Neuron (in vitro differentiated cells): ENCODE results near the gene SMYD2.

Source experiments
- H2AFZ ChIP-seq: one replicate; pipeline ENCODE4 v1.6.1; 2013; ENCODE audit warnings: low read depth, mild to moderate bottlenecking, inconsistent platforms, low read length, moderate library complexity
- H3K27me3 ChIP-seq: one replicate; pipeline ENCODE4 v1.6.1; 2013; ENCODE audit warnings: low read length; ENCODE audit not compliant: insufficient read depth
- H3K36me3 ChIP-seq: one replicate; pipeline ENCODE4 v1.6.1; 2013; ENCODE audit warnings: low read length; ENCODE audit not compliant: insufficient read depth
- H3K4me1 ChIP-seq: one replicate; pipeline ENCODE4 v1.6.1; 2013; ENCODE audit warnings: low read length; ENCODE audit not compliant: insufficient read depth
- H3K4me3 ChIP-seq: 2 replicates; pipeline ENCODE4 v1.5.1; 2013; ENCODE audit warnings: mild to moderate bottlenecking, low read length, moderate library complexity
- H3K9me3 ChIP-seq: one replicate; pipeline ENCODE4 v1.6.1; 2013; ENCODE audit warnings: low read length

Gene SMYD2

DNA sequence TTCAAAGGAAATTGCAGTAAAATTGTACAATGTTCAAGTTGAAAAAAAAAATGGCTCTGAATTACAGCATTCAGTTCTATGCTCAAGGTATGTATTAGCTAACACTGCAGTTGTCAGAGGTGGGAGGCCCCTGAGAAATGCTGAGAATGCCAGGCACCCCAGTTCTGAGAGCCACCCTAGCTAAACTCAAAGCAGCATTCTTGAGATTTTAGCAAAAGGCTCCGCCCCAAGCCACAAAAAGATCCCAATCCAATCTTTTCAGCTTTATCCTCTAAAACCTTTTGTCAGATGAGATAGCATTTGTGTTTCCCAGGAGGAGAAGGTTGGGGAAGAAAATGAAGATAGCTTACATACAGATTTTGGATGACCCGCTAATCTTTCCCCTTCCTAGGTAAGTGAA is 68.8 kb downstream of the SMYD2 start:
- no peak overlapping the region for H3K4me3 ChIP-seq
- peaks cover 3% of the 10 kb centered on the region for H3K9me3 ChIP-seq
- no peaks in the 10 kb centered on the region for H3K27me3 ChIP-seq
- no peak overlapping the region for H2AFZ ChIP-seq
- no peaks in the 10 kb centered on the region for H3K36me3 ChIP-seq
- no peaks in the 10 kb centered on the region for H3K4me1 ChIP-seq

DNA sequence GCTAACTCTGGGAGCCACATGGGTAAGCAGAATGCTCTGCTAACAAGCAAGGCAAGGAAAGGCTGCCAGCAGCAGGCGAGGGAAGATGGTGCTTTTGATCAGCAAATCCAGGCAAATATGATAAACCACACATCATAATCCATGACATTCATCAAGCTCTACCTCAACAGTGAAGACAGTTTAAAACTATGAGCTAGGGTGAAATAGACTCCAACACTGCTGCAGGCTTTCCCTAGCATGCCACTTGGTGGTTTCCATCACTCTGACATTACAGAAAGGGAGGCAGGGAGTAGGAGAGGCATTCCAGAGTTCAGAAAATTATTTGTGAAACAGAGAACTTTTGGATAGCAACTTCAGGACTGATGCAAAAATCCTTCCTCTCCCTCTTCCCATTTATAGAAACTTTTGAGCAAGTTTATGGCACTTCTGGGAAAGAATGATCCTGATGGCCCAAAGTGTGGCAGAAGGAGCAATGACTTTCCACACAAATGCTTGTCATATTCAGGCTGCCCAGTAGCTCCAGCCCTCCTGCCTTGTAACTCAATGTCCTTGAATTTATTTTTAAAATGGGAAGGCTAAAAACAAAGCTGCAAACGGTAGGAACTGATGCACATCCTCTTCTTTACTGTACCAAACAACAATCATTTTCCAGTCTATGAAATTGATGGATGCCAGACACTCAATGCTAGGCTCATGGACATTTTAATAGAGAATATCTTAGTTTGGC is 70.8 kb downstream of the SMYD2 start:
- Histone ChIP-seq H3K4me3 (no peak overlapping the region), H3K9me3 (no peaks in the 10 kb centered on the region), H2AFZ (no peak overlapping the region), H3K4me1 (no peaks in the 10 kb centered on the region), H3K27me3 (no peaks in the 10 kb centered on the region), H3K36me3 (no peaks in the 10 kb centered on the region)

DNA sequence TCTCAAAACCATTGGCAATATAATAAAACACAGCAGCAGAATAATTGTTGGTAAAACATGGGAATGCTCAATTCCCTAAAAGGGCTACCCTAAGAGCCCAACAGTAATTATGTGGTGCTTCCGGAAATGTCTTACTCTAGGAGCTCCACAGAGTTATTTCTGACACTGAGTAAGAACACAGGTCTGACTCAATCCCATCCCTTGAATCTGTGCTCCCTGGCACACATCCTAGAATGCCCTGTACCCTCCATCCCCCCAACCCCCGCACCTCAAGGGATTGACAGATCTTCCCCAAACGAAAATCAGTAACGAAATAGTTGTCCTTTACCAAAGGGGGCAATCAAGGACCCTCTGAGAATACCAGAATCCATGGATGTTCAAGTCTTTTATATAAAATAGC is 71.9 kb downstream of the SMYD2 start:
- Histone ChIP-seq H3K4me1 (no peaks in the 10 kb centered on the region), H3K36me3 (peaks cover 3% of the 10 kb centered on the region), H2AFZ (no peak overlapping the region)

DNA sequence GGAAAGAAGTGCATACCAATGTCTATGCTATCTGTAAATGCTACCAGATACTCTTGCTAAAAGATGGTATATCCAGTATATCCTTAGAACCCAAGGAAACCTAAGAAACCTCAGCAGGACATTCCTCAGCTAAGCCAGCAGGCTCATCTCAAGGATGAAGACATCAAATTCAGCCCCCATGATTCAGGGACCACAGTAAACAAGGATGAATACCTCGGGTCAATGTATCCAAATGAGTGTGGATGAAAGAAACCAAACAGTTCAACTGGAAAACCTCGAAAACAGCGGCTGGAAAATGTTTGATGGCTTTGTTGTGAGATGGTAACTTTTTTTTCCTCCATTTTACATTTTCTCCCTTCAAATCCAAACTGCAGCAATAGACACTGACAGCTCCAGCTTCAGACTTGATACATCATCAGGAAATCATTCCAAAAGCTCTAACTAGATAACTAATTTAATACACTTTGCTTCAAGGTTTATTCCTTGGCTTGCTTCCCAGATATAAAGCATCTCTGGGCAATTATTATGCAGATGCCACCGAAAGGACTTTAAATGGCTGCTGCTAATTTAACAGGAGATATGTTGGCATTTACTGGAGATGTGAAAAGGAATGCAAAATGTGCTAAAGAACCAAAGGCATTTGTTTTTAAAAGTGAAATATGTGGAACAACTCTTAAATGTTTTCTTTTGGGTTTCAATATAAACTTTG is 73.6 kb downstream of the SMYD2 start:
- Histone ChIP-seq H3K27me3 (no peaks in the 10 kb centered on the region), H3K4me3 (no peak overlapping the region), H3K36me3 (peaks cover 3% of the 10 kb centered on the region), H2AFZ (no peak overlapping the region), H3K4me1 (no peaks in the 10 kb centered on the region), H3K9me3 (no peaks in the 10 kb centered on the region)

More for the DNA sequence above, 71.9 kb downstream of the SMYD2 start:
- H3K9me3 ChIP-seq: no peaks in the 10 kb centered on the region
- no peaks in the 10 kb centered on the region for H3K27me3 ChIP-seq
- H3K4me3 ChIP-seq: no peak overlapping the region

DNA sequence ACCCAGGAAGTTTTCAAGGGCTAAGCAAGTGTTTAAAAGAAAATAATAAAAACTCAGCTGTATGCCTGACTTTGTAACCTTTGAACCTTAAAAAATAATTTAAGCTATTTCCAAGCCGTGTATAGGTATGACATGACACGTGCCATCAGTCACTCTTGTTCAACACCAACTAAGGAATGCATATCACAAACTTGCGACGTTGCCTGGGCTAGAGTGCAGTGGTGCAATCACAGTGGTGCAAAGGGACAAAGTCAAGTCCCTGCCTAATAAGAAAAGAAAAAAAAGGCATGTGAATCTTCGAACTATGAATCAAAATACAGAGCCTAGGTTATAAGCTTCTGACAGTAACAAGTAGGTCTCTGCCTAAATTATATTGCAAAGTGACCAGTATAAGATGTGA is 79.2 kb downstream of the SMYD2 start:
- H3K36me3 ChIP-seq: peaks cover 13% of the 10 kb centered on the region
- no peaks in the 10 kb centered on the region for H3K27me3 ChIP-seq
- no peaks in the 10 kb centered on the region for H3K4me1 ChIP-seq
- H2AFZ ChIP-seq: no peak overlapping the region
- H3K9me3 ChIP-seq: no peaks in the 10 kb centered on the region
- H3K4me3 ChIP-seq: no peak overlapping the region

DNA sequence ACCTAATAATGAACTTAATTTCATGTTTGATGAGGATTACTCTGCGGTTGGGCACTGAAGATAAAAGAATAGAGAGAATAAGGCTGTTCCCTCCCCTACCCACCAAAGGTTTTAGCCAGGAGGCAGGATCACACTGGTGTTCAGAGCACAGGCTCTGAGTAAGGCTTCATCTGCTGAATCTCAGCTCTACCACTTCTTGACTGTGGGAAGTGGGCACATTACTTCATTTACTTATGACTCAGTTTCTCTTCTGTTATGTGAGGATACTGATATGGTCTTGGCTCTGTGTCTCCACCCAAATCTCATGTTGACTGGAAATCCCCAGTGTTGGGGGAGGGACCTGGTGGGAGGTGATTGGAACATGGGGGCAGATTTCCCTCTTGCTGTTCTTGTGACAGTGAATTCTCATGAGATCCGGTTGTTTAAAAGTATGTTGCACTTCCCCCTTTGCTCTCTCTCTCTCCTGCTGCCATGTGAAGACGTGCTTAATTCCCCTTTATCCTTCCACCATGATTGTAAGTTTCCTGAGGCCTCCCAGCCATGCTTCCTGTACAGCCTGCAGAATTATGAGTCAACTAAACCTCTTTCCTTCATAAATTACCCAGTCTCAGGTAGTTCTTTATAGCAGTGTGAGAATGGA is 79.7 kb downstream of the SMYD2 start:
- Histone ChIP-seq H3K4me1 (no peaks in the 10 kb centered on the region), H3K36me3 (peaks cover 16% of the 10 kb centered on the region), H3K9me3 (no peaks in the 10 kb centered on the region), H3K4me3 (no peak overlapping the region), H3K27me3 (no peaks in the 10 kb centered on the region), H2AFZ (no peak overlapping the region)

DNA sequence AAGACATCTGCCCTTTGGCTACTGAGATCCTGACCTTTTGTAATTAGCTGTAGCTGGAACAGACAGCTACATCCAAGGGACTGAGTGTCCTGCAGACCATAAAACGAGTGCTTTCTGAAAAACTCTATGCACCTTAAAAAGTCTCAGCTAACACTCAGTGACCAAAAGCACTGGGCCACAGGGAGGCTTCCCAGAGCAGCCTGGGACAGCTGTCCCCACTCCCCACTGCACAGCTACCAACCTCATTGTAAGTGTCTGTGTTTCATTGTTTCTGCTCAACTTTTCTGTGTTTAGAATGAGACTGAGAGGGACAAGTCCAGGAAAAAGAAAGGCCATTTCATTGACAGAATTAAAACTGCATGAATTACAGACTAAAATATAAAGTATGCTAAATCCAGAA is 80.7 kb downstream of the SMYD2 start:
- no peak overlapping the region for H3K4me3 ChIP-seq
- H3K27me3 ChIP-seq: no peaks in the 10 kb centered on the region
- H3K9me3 ChIP-seq: no peaks in the 10 kb centered on the region
- H3K36me3 ChIP-seq: peaks cover 16% of the 10 kb centered on the region
- H2AFZ ChIP-seq: no peak overlapping the region
- no peaks in the 10 kb centered on the region for H3K4me1 ChIP-seq

DNA sequence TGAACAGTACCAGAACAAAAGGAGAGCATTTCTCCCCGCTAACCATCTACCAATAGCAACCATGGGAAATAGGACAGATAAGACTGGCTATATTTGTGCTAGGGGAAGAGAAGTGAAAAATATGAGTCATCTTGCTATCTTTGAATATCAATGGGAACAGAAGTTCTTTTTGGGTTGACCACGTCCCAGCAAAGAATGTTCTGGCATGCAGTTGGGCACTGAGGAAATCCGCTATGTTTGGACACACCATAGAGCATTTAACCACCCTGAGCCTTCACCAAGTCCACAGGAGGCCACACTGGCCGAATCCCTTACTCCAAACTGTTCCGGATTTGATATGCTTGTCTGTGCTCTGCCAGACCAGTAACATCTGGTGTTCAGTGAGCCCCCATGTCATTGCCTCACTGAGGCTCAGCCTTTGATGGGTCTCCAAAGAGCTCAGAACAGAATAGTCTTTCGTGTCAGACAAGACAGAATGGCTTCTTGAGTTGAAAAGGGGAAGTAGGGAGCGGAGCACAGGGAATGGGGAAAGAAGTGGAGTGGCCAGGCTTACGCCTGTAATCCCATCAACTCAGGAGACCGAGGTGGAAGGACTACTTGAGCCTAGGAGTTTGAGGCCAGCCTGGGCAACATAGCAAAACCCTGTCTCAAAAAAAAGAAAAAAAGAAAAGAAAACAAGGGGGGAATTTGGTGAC is 81.4 kb downstream of the SMYD2 start:
- H3K9me3 ChIP-seq: no peaks in the 10 kb centered on the region
- H3K36me3 ChIP-seq: peaks cover 16% of the 10 kb centered on the region
- H2AFZ ChIP-seq: no peak overlapping the region
- no peak overlapping the region for H3K4me3 ChIP-seq
- H3K4me1 ChIP-seq: no peaks in the 10 kb centered on the region
- no peaks in the 10 kb centered on the region for H3K27me3 ChIP-seq

DNA sequence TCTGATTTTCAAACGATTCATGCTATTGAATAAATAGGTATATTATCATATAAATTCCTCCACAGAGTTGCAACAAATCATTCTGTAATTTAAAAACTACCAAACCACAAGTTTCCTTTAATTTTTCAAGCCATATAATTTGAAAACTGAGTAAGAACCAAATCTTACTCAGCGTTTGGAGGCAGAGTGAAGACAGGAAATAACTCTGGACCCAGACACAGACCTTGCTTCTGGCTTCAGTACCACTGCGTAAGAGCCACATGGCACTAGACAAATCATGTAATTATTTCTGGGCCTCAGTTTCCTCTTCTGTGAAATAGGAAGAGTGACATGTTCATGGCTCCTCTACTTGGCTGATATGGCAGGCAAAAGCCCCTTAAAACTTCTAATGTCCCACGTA is 82.4 kb downstream of the SMYD2 start:
- Histone ChIP-seq H3K27me3 (no peaks in the 10 kb centered on the region), H3K4me1 (no peaks in the 10 kb centered on the region), H3K9me3 (no peaks in the 10 kb centered on the region), H3K4me3 (no peak overlapping the region), H2AFZ (no peak overlapping the region), H3K36me3 (peaks cover 16% of the 10 kb centered on the region)

DNA sequence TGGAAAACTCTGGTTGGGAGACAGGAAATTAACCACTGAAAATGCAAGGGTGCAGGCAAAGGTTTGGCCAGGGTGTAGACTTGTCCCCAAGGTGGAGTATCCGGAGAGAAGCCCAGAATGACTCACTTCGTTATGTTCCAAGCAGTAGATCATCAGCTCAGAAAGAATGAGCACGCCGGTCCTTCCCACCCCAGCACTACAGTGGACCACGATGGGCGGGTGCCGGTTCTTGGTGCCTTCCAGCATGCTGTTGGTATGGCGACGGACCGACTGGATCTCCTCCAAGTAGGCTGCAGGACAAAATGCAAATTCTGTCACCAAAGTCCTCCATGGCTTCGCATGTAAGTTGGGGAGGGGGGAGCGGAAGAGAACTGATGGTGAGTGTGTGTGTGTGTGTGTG is 83.4 kb downstream of the SMYD2 start:
- no peaks in the 10 kb centered on the region for H3K27me3 ChIP-seq
- H3K4me3 ChIP-seq: no peak overlapping the region
- no peak overlapping the region for H2AFZ ChIP-seq
- H3K9me3 ChIP-seq: no peaks in the 10 kb centered on the region
- no peaks in the 10 kb centered on the region for H3K4me1 ChIP-seq
- peaks cover 16% of the 10 kb centered on the region for H3K36me3 ChIP-seq

DNA sequence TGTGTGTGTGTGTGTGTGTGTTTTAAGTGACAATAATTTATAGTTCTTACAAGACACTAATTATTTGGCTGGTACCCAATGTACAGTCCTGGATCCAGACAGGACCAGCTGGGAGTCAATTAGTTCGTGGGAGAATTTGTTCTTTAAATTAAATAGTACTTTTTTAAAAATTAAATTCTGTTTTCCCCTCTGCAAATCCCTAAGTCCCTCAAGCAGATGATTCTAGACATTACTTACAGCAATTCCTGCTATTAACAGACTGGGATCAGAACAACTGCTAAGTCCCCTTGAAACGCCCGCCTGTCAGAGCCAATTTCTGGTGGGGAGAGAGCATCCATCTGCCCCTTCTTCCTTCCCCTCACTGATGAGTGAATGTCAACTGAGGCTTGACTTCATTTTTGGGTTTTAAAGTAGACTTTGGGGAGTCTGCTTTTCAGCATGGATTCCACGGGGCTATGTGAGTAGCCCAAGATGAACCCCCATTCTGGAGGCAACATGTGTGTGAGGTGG is 83.9 kb downstream of the SMYD2 start:
- Histone ChIP-seq H3K4me3 (no peak overlapping the region), H2AFZ (no peak overlapping the region), H3K9me3 (no peaks in the 10 kb centered on the region), H3K27me3 (no peaks in the 10 kb centered on the region), H3K36me3 (peaks cover 16% of the 10 kb centered on the region), H3K4me1 (no peaks in the 10 kb centered on the region)

DNA sequence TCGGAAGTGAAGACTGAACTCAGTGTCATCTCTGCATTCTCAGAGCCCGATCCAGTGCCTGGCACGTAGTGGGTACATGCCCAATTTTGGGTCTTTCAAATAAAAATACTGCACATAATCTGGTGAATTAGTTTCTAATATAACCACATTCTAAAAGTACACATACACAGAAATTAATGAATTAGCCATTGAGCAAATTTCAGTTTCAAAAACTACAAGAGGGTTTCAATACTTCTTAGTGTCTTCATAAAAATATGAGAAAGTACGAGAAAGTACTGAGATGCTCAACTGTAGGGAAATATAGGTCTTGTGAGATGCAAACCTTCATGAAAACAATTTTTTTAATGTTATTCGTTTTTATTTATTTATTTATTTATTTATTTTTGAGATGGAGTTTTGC is 86.9 kb downstream of the SMYD2 start:
- H3K27me3 ChIP-seq: no peaks in the 10 kb centered on the region
- H3K4me1 ChIP-seq: no peaks in the 10 kb centered on the region
- peaks cover 21% of the 10 kb centered on the region for H3K36me3 ChIP-seq
- H2AFZ ChIP-seq: no peak overlapping the region
- no peaks in the 10 kb centered on the region for H3K9me3 ChIP-seq
- H3K4me3 ChIP-seq: no peak overlapping the region

DNA sequence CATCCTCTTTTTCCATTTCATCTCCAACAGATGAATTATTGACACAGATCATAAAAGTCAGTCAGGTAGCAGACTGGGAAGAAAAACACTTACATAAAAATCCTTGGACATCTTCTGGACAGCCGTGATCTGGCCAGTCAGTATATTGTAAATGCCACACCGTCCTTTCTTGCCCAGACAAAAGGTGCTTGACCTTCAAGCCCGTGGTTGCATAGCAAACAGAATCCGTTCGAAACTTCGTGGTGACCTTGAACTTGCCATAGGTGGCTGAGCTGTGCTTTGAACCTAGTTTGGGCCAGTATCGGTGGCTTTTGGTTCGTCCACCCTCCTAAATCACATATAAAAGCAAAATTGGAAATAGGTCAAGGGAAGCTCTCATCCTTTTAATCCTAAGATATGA is 88.4 kb downstream of the SMYD2 start:
- peaks cover 12% of the 10 kb centered on the region for H3K36me3 ChIP-seq
- H3K4me1 ChIP-seq: no peaks in the 10 kb centered on the region
- H3K4me3 ChIP-seq: no peak overlapping the region
- H3K9me3 ChIP-seq: no peaks in the 10 kb centered on the region
- no peaks in the 10 kb centered on the region for H3K27me3 ChIP-seq
- H2AFZ ChIP-seq: no peak overlapping the region
